Measurements from ENCODE around the gene EPHA5. TPM values are rescaled to one million over a fixed set of nuclear protein-coding genes. Genes with fewer than 3 reads are reported as not detected.

EPHA5 gene
- total RNA-seq, 5 donors from 2014 or later (not counting 1 experiment from before 2014, with no cell fraction given), result not detected

GRCh38 chr4:65472531-65472930, 197.8 kb downstream of the EPHA5 start:
- Histone ChIP-seq H3K36me3 (ENCODE audit: control insufficient read depth in 2 of 2, extremely low read depth in 1 of 2, insufficient read depth in 1 of 2, low read length in 1 of 2) (no peaks in the 10 kb centered on the region), H3K4me1 (ENCODE audit: control insufficient read depth in 1 of 2, extremely low read depth in 1 of 2, insufficient read depth in 2 of 2, low read length in 2 of 2) (no peaks in the 10 kb centered on the region), H3K4me3 (ENCODE audit: control insufficient read depth in 1 of 2, extremely low read depth in 1 of 2, low read length in 1 of 2) (no peak overlapping the region), H3K9me3 (no peaks in the 10 kb centered on the region), H3K27ac (ENCODE audit: low read length) (no peak overlapping the region), H3K27me3 (replicated peaks in 1 of 2; ENCODE audit: control insufficient read depth in 2 of 2, extremely low read depth in 1 of 2, insufficient read depth in 2 of 2, low read length in 1 of 2) (no peaks in the 10 kb centered on the region)
- WGBS (ENCODE audit: insufficient coverage), result 78% methylated on average over 5 of the region's 5 CpGs
- ATAC-seq (replicated peaks in 1 of 4) (no peak), DNase-seq (no peak)
- no peaks in the 10 kb centered on the region for H3K36me3 Mint-ChIP-seq
- POLR2A ChIA-PET, result no interaction called here
- H3K4me3 Mint-ChIP-seq, result no peak overlapping the region
- no peak overlapping the region for H3K27ac Mint-ChIP-seq
- peaks cover 4 to 27% (median 17%) of the 10 kb centered on the region in 3 donors for H3K9me3 Mint-ChIP-seq
- CTCF ChIA-PET, result interaction anchor here in 1 of 2 donors (0.6 kb wide), 1 partner anchor 904 kb away, joined by 3 read pairs; no protein-coding TSS in a partner anchor
- no peaks in the 10 kb centered on the region for H3K27me3 Mint-ChIP-seq
- no peaks in the 10 kb centered on the region for H3K4me1 Mint-ChIP-seq

GRCh38 chr4:65467068-65467680, 203.1 kb downstream of the EPHA5 start:
- no peak overlapping the region for H3K4me3 ChIP-seq (ENCODE audit: control insufficient read depth in 1 of 2, extremely low read depth in 1 of 2, low read length in 1 of 2)
- H3K4me1 ChIP-seq (ENCODE audit: control insufficient read depth in 1 of 2, extremely low read depth in 1 of 2, insufficient read depth in 2 of 2, low read length in 2 of 2), result no peaks in the 10 kb centered on the region
- DNase-seq (no peak), ATAC-seq (replicated peaks in 1 of 4) (no peak)
- 40% methylated on average over 1 of the region's 1 CpG for WGBS (ENCODE audit: insufficient coverage)
- H3K4me3 Mint-ChIP-seq, result no peak overlapping the region
- no peaks in the 10 kb centered on the region for H3K9me3 ChIP-seq
- no peaks in the 10 kb centered on the region for H3K27me3 ChIP-seq (replicated peaks in 1 of 2; ENCODE audit: control insufficient read depth in 2 of 2, extremely low read depth in 1 of 2, insufficient read depth in 2 of 2, low read length in 1 of 2)
- H3K27ac Mint-ChIP-seq, result no peak overlapping the region
- no peak overlapping the region for H3K27ac ChIP-seq (ENCODE audit: low read length)
- no peaks in the 10 kb centered on the region for H3K4me1 Mint-ChIP-seq
- H3K36me3 ChIP-seq (ENCODE audit: control insufficient read depth in 2 of 2, extremely low read depth in 1 of 2, insufficient read depth in 1 of 2, low read length in 1 of 2), result no peaks in the 10 kb centered on the region
- peaks cover 7 to 25% (median 13%) of the 10 kb centered on the region in 3 donors for H3K9me3 Mint-ChIP-seq
- CTCF ChIA-PET, result no interaction called here
- H3K27me3 Mint-ChIP-seq, result no peaks in the 10 kb centered on the region
- no peaks in the 10 kb centered on the region for H3K36me3 Mint-ChIP-seq
- POLR2A ChIA-PET, result no interaction called here

- WGBS (ENCODE audit: insufficient coverage), result no CpG with 5 or more reads among the region's 4 CpGs
- Histone ChIP-seq H3K4me1 (ENCODE audit: control insufficient read depth in 1 of 2, extremely low read depth in 1 of 2, insufficient read depth in 2 of 2, low read length in 2 of 2) (no peaks in the 10 kb centered on the region), H3K36me3 (ENCODE audit: control insufficient read depth in 2 of 2, extremely low read depth in 1 of 2, insufficient read depth in 1 of 2, low read length in 1 of 2) (no peaks in the 10 kb centered on the region), H3K9me3 (no peaks in the 10 kb centered on the region), H3K4me3 (ENCODE audit: control insufficient read depth in 1 of 2, extremely low read depth in 1 of 2, low read length in 1 of 2) (no peak overlapping the region), H3K27ac (ENCODE audit: low read length) (no peak overlapping the region), H3K27me3 (replicated peaks in 1 of 2; ENCODE audit: control insufficient read depth in 2 of 2, extremely low read depth in 1 of 2, insufficient read depth in 2 of 2, low read length in 1 of 2) (no peaks in the 10 kb centered on the region)
- H3K4me3 Mint-ChIP-seq, result no peak overlapping the region
- ATAC-seq (replicated peaks in 1 of 4) (no peak), DNase-seq (no peak)
- no peak overlapping the region for H3K27ac Mint-ChIP-seq
- H3K9me3 Mint-ChIP-seq, result peaks cover 3 to 8% (median 5%) of the 10 kb centered on the region in 3 donors
- H3K4me1 Mint-ChIP-seq, result no peaks in the 10 kb centered on the region
- POLR2A ChIA-PET, result no interaction called here
- H3K36me3 Mint-ChIP-seq, result no peaks in the 10 kb centered on the region
- CTCF ChIA-PET, result no interaction called here
- H3K27me3 Mint-ChIP-seq, result no peaks in the 10 kb centered on the region
These were observed 208.5 kb downstream of the EPHA5 start for GRCh38 chr4:65461781-65462180.

- Histone ChIP-seq H3K9me3 (no peaks in the 10 kb centered on the region), H3K4me3 (ENCODE audit: control insufficient read depth in 1 of 2, extremely low read depth in 1 of 2, low read length in 1 of 2) (no peak overlapping the region), H3K27me3 (replicated peaks in 1 of 2; ENCODE audit: control insufficient read depth in 2 of 2, extremely low read depth in 1 of 2, insufficient read depth in 2 of 2, low read length in 1 of 2) (no peaks in the 10 kb centered on the region), H3K27ac (ENCODE audit: low read length) (no peak overlapping the region), H3K36me3 (ENCODE audit: control insufficient read depth in 2 of 2, extremely low read depth in 1 of 2, insufficient read depth in 1 of 2, low read length in 1 of 2) (no peaks in the 10 kb centered on the region), H3K4me1 (ENCODE audit: control insufficient read depth in 1 of 2, extremely low read depth in 1 of 2, insufficient read depth in 2 of 2, low read length in 2 of 2) (no peaks in the 10 kb centered on the region)
- H3K4me3 Mint-ChIP-seq, result no peak overlapping the region
- CTCF ChIA-PET, result no interaction called here
- ATAC-seq (replicated peaks in 1 of 4), result no peak
- no peaks in the 10 kb centered on the region for H3K4me1 Mint-ChIP-seq
- H3K27me3 Mint-ChIP-seq, result no peaks in the 10 kb centered on the region
- no CpG with 5 or more reads among the region's 2 CpGs for WGBS (ENCODE audit: insufficient coverage)
- H3K27ac Mint-ChIP-seq, result no peak overlapping the region
- H3K36me3 Mint-ChIP-seq, result no peaks in the 10 kb centered on the region
- peaks cover 0 to 9% (median 0%) of the 10 kb centered on the region in 3 donors for H3K9me3 Mint-ChIP-seq
- no peak for DNase-seq
- POLR2A ChIA-PET, result interaction anchor here in 1 of 2 donors (0.5 kb wide), 1 partner anchor 158 kb away, joined by 3 read pairs; no protein-coding TSS in a partner anchor
These were observed 213.3 kb downstream of the EPHA5 start for GRCh38 chr4:65457011-65457410.

GRCh38 chr4:65456579-65456978, 213.7 kb downstream of the EPHA5 start:
- H3K27me3 ChIP-seq (replicated peaks in 1 of 2; ENCODE audit: control insufficient read depth in 2 of 2, extremely low read depth in 1 of 2, insufficient read depth in 2 of 2, low read length in 1 of 2), result no peaks in the 10 kb centered on the region
- ChIA-PET CTCF (no interaction called here), POLR2A (no interaction called here)
- H3K4me1 ChIP-seq (ENCODE audit: control insufficient read depth in 1 of 2, extremely low read depth in 1 of 2, insufficient read depth in 2 of 2, low read length in 2 of 2), result no peaks in the 10 kb centered on the region
- peaks cover 0 to 9% (median 0%) of the 10 kb centered on the region in 3 donors for H3K9me3 Mint-ChIP-seq
- H3K36me3 ChIP-seq (ENCODE audit: control insufficient read depth in 2 of 2, extremely low read depth in 1 of 2, insufficient read depth in 1 of 2, low read length in 1 of 2), result no peaks in the 10 kb centered on the region
- no peak overlapping the region for H3K27ac Mint-ChIP-seq
- no peak overlapping the region for H3K4me3 ChIP-seq (ENCODE audit: control insufficient read depth in 1 of 2, extremely low read depth in 1 of 2, low read length in 1 of 2)
- H3K36me3 Mint-ChIP-seq, result no peaks in the 10 kb centered on the region
- H3K27ac ChIP-seq (ENCODE audit: low read length), result no peak overlapping the region
- H3K27me3 Mint-ChIP-seq, result no peaks in the 10 kb centered on the region
- DNase-seq (no peak), ATAC-seq (replicated peaks in 1 of 4) (no peak)
- no peaks in the 10 kb centered on the region for H3K9me3 ChIP-seq
- H3K4me3 Mint-ChIP-seq, result no peak overlapping the region
- H3K4me1 Mint-ChIP-seq, result no peaks in the 10 kb centered on the region

GRCh38 chr4:65453398-65453797, 216.9 kb downstream of the EPHA5 start:
- H3K36me3 Mint-ChIP-seq, result no peaks in the 10 kb centered on the region
- ChIA-PET CTCF (interaction anchor here in 1 of 2 donors (0.5 kb wide), 1 partner anchor 133 kb away, joined by 3 read pairs; no protein-coding TSS in a partner anchor), POLR2A (interaction anchor here in 1 of 2 donors (0.6 kb wide), 1 partner anchor 141 kb away, joined by 10 read pairs; no protein-coding TSS in a partner anchor)
- H3K4me1 ChIP-seq (ENCODE audit: control insufficient read depth in 1 of 2, extremely low read depth in 1 of 2, insufficient read depth in 2 of 2, low read length in 2 of 2), result no peaks in the 10 kb centered on the region
- no peak overlapping the region for H3K27ac Mint-ChIP-seq
- ATAC-seq (replicated peaks in 1 of 4) (no peak), DNase-seq (no peak)
- no peak overlapping the region for H3K4me3 ChIP-seq (ENCODE audit: control insufficient read depth in 1 of 2, extremely low read depth in 1 of 2, low read length in 1 of 2)
- no peaks in the 10 kb centered on the region for H3K27me3 ChIP-seq (replicated peaks in 1 of 2; ENCODE audit: control insufficient read depth in 2 of 2, extremely low read depth in 1 of 2, insufficient read depth in 2 of 2, low read length in 1 of 2)
- H3K4me1 Mint-ChIP-seq, result no peaks in the 10 kb centered on the region
- H3K27me3 Mint-ChIP-seq, result no peaks in the 10 kb centered on the region
- H3K9me3 ChIP-seq, result no peaks in the 10 kb centered on the region
- no peak overlapping the region for H3K27ac ChIP-seq (ENCODE audit: low read length)
- WGBS (ENCODE audit: insufficient coverage), result no CpG with 5 or more reads among the region's 3 CpGs
- peaks cover 0 to 11% (median 2%) of the 10 kb centered on the region in 3 donors for H3K9me3 Mint-ChIP-seq
- H3K4me3 Mint-ChIP-seq, result no peak overlapping the region
- H3K36me3 ChIP-seq (ENCODE audit: control insufficient read depth in 2 of 2, extremely low read depth in 1 of 2, insufficient read depth in 1 of 2, low read length in 1 of 2), result no peaks in the 10 kb centered on the region

Measured in T-cell (primary cell).